Activated T-cell treated with anti-CD3 and anti-CD28 coated beads, Interleukin-2, amount 50 U/mL, for 24 hours (primary cell): ENCODE data around the gene DUSP19.
A peak's percentile ranks its signal among the peaks of the same experiment; 100 is the strongest.

Experiments used
- DNase-seq: peaks from one replicate; pipeline ENCODE4 v3.0.0-alpha.2; 2020
- H3K27ac Mint-ChIP-seq: 2 replicates; pipeline ENCODE4 v1.8.0; 2020; ENCODE audit warnings: mild to moderate bottlenecking, mixed read lengths
- H3K27me3 Mint-ChIP-seq: 2 replicates; pipeline ENCODE4 v1.8.0; 2020; ENCODE audit warnings: mixed read lengths
- H3K36me3 Mint-ChIP-seq: 2 replicates; pipeline ENCODE4 v1.8.0; 2020; ENCODE audit warnings: low read depth, mixed read lengths
- H3K4me1 Mint-ChIP-seq: 2 replicates; pipeline ENCODE4 v1.8.0; 2020; ENCODE audit warnings: low read depth, mixed read lengths
- H3K4me3 Mint-ChIP-seq: 2 replicates; pipeline ENCODE4 v1.8.0; 2020; ENCODE audit warnings: mild to moderate bottlenecking, moderate library complexity, mixed read lengths
- H3K9me3 Mint-ChIP-seq: 2 replicates; pipeline ENCODE4 v1.8.0; 2020; ENCODE audit warnings: mixed read lengths

Gene DUSP19

DNA sequence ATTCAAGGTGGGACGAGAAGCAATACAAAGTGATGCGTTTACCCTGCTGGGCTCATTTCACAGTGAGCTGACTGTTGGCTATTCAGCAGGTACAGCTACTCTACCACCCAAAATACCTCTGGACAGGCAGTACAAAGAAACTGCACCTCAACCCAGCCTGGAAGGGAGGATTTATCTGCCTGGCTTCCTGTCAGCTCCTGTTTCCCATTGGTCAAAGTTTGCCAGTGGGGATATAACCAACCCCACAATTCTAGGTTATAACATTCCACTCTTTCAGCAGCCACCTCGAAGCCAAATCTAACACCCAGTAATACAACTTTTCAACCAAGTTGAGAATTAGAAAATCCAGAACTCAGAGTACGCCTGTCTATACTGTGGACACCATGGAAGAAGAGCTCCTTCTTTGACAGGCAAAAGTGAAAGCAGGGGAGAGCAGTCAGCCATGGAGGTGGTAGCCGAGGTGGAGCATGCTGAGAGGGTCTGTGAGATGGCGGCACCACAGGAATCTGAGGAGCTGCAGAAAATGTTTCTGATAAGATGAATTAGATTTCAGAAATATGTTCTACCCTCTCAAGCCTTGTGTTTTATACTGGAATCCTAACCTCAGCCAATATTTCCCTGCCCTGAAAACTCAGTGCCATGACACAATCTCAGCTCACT is 10.8 kb downstream of the DUSP19 start:
- DNase-seq = no peak
- no peaks in the 10 kb centered on the region for H3K36me3 Mint-ChIP-seq
- no peak overlapping the region for H3K27ac Mint-ChIP-seq
- H3K27me3 Mint-ChIP-seq = no peaks in the 10 kb centered on the region
- H3K4me1 Mint-ChIP-seq = peaks cover 4% of the 10 kb centered on the region
- H3K4me3 Mint-ChIP-seq = no peak overlapping the region
- no peaks in the 10 kb centered on the region for H3K9me3 Mint-ChIP-seq

DNA sequence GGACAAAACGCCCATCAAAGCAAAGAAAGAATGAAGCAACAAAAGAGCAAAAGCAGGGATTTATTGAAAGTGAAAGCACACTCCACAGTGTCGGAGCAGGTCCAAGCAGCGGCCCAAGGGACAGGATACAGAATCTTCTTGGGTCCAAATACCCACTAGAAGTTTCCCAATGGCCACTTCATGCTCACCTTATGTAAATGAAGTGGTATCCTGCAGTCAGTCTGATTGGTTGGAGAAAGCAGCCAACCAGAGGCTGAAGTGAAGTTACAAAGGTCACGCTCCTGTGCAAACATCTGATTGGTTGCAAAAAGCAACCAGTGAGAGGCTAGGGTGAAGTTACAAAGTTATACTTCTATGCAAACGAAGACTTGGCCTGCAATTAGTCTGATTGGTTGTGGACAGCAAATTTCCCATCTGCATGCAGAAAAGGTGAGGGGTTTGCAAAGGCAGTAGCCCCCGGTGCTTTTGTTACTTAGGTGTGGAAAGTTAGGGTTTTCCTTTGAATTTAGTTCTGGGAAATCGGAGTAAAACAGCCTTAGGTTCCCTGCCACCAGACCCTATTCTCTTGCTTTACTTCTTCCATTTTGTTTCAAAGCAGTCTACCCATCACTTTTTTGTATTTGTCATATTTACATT is 12.9 kb downstream of the DUSP19 start:
- Mint-ChIP-seq H3K36me3 (peaks cover under 1% of the 10 kb centered on the region), H3K9me3 (no peaks in the 10 kb centered on the region), H3K4me3 (no peak overlapping the region), H3K27me3 (no peaks in the 10 kb centered on the region), H3K27ac (no peak overlapping the region), H3K4me1 (peaks cover 5% of the 10 kb centered on the region)
- DNase-seq = no peak

DNA sequence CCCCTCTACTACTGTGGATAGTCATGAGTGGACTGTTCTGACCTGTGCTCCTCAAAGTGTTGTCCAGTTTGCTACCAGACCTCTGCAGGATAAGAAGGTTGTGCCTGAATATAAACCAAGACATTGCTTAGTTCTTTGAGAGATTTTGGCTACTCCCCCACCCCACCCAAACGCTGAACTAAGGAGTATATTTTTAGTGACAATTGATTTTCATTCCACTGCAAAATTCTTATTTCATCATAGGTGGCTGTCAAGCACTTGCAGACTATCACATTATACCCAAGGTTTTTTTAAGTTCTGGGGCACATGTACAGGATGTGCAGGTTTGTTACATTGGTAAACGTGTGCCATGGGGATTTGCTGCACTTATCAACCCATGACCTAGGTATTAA is 13.4 kb downstream of the DUSP19 start:
- peaks cover 3% of the 10 kb centered on the region for H3K36me3 Mint-ChIP-seq
- no peaks in the 10 kb centered on the region for H3K9me3 Mint-ChIP-seq
- DNase-seq = no peak
- no peaks in the 10 kb centered on the region for H3K27me3 Mint-ChIP-seq
- no peak overlapping the region for H3K4me3 Mint-ChIP-seq
- H3K4me1 Mint-ChIP-seq = peaks cover 5% of the 10 kb centered on the region
- no peak overlapping the region for H3K27ac Mint-ChIP-seq

DNA sequence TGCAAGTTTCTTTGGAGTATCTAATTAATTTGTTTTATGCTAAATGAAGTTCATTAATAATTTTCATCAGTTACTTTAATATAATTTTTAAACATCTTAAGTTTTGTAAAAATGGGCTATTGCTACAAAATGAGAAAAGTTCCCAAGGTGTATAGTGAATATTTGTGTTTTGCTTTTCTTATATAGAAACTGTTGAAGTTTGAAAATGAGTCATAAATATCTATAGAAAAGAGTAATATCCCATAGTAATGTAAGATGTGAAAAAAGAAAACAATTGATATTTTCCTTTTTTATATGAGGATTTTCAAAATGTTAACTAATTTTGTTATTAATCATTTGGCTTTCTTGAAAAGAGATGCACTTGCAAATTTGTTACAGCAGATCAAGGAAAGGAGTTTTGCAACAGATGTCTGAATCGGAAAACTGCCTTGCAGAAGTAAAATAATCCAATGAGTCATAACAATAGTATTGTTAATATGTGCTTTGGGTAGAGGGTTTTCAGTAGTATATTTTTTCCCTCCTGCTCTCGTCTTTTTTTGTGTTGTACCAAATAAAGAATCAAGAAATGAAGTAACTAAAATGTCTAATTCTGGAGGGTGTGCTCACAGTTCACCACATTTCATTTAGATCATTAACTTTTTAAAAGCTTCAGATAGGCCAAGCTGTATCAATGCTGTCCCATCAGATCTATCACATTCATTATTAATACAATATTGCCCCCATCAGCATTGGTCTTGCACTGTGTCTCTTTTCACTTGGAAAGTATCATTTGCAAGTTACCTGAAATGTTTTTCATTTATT is 15.5 kb downstream of the DUSP19 start:
- H3K27me3 Mint-ChIP-seq = no peaks in the 10 kb centered on the region
- no peak overlapping the region for H3K27ac Mint-ChIP-seq
- H3K4me3 Mint-ChIP-seq = no peak overlapping the region
- DNase-seq = no peak
- H3K36me3 Mint-ChIP-seq = peaks cover 3% of the 10 kb centered on the region
- H3K4me1 Mint-ChIP-seq = peaks cover 5% of the 10 kb centered on the region
- no peaks in the 10 kb centered on the region for H3K9me3 Mint-ChIP-seq

DNA sequence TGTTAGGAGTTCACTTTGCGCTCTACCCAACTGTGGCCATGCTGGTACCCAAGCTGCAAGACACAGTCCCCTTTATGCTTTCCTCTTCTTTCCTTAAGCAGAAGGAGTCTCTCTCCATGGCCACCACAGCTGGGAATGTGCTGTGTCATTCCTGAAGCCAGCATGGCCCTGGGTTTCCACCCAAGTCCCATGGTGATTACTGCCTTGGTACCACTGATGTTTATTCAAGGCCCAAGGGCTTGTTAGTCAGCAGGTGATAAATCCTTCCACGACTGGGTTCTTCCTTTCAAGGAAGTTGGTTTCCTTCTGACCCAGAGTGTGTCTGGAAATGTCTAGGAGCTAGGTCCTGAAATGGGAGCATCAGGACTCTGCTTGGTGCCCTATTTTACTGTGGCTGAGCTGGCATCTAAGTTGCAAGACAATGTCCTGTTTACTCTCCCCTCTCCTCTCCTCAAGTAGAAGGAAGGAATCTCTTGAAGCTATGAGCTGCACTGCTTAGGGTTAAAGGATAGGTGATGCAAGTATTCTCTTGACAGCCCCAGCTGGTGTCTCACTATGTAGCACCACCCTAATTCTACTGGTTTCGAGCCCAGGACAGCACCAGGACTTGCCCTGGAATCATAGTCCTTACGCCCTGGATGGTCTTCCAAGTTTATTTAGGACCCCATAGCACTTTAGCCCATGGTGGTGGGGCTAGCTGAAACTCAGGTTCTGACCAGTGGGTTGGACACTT is 27.0 kb downstream of the DUSP19 start:
- Mint-ChIP-seq H3K4me1 (no peaks in the 10 kb centered on the region), H3K9me3 (no peaks in the 10 kb centered on the region), H3K36me3 (no peaks in the 10 kb centered on the region), H3K4me3 (no peak overlapping the region), H3K27me3 (peaks cover 14% of the 10 kb centered on the region), H3K27ac (no peak overlapping the region)
- DNase-seq = no peak

DNA sequence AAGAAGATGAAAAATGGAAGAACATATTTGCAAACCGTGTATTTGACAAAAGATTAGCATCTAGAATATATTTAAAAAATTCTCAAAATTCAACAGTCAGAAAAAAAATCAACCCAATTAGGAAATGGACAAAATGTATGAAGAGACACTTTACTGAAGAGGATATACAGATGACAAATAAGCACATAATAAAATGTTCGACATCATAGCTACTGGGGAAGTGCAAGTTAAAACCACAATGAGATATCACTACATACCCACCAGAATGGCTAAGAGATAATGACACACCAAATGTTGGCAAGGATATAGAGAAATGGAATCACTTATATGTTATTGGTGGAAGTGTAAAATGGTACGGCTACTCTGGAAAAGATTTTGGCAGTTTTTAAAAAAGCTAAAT is 34.0 kb downstream of the DUSP19 start:
- Mint-ChIP-seq H3K4me1 (no peaks in the 10 kb centered on the region), H3K36me3 (no peaks in the 10 kb centered on the region), H3K4me3 (no peak overlapping the region), H3K27me3 (peaks cover 21% of the 10 kb centered on the region), H3K9me3 (no peaks in the 10 kb centered on the region), H3K27ac (no peak overlapping the region)
- DNase-seq = no peak

DNA sequence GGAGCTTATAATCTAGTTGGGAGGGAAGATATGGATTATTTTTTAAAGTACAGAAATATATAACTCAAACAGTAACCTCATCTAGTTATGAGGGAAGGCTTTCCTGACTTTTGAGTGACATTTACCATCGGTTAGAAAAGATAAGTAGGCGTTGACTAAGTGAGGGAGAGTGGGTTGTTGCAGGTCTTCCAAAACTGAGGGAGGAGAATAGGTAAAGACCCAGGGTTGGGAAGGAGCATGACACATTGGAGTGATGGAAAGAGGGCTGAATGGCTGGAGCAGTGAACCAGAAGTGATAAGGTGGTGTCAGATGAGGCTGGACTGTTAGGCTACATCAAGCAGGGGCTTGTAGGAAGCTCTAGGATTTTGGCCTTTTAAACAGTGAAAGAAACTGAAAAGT is 35.1 kb downstream of the DUSP19 start:
- Mint-ChIP-seq H3K4me3 (no peak overlapping the region), H3K27me3 (peaks cover 26% of the 10 kb centered on the region), H3K9me3 (no peaks in the 10 kb centered on the region), H3K36me3 (no peaks in the 10 kb centered on the region), H3K4me1 (no peaks in the 10 kb centered on the region), H3K27ac (no peak overlapping the region)
- no peak for DNase-seq

DNA sequence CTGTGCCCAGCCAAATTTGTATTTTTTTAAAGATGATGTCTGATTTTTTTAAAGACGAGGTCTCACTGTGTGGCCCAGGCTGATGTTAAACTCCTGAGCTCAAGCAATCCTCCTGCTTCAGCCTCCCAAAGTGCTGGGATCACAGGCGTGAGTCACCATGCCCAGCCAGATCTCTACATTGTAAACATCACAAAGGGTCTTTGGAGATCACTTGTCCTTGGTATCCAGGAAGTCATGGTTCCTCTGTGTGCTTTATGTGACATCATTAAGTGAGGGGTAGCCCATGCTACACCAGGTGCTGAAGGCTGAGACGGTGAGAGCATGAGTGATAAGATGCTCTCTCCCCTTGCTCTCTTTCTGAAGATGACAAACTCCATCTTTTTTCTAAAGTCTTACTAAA is 38.7 kb downstream of the DUSP19 start:
- Mint-ChIP-seq H3K36me3 (no peaks in the 10 kb centered on the region), H3K27ac (no peak overlapping the region), H3K27me3 (peaks cover 26% of the 10 kb centered on the region), H3K4me1 (no peaks in the 10 kb centered on the region), H3K4me3 (no peak overlapping the region), H3K9me3 (no peaks in the 10 kb centered on the region)
- DNase-seq = no peak

DNA sequence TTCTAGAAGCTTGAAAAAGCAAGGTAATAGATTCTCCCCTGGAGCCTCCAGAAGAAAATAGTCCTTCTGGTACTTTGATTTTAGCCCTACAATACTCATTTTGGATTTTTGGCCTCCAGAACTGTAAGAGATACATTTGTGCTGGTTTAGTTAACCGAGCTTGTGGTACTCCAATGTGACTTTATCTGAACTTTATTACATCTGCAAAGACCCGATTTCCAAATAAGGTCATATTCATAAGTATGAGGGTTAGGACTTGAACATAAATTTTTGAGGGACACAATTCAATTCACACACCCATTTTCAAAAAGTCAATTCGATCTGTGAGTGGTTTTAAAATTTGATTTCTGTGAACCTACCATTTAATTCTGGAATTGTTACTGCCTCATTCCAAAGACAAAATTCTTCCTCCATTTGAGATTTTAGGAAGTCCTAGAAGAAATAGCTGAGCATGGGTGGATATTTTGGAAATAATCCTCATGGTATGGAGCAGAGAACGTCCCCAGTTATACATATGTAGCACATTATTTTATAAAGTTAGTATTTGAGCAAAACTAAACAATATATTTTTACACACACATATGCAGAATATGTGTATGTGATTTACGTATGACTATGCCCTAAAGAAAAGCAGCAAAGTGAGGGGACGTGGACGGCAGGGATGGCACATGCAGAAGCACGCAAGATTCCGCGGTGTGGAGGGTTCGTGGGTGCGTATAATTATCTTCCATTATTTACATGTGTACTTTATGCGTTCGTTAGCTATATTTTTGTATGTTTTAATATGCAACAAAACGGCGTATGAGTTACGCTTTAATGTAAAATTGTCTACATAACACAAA is 44.8 kb downstream of the DUSP19 start:
- DNase-seq = peak; percentile 33
- Mint-ChIP-seq H3K36me3 (peaks cover 42% of the 10 kb centered on the region), H3K4me1 (peaks cover 37% of the 10 kb centered on the region), H3K27ac (peak overlapping the region; percentile 99), H3K9me3 (no peaks in the 10 kb centered on the region), H3K27me3 (peaks cover 26% of the 10 kb centered on the region), H3K4me3 (peak overlapping the region; percentile 97)

DNA sequence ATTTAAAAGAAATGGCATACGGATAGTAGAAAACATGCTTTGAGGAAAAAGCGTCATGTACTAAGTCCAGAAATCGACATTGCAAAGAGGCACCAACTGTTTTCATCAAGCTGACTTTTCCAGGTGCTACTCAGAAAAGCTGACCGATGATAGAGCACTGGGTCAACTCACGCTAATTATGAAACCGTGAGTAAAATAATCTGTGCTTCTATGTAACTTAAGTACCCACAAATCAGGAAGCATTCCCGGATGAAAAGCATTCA is 45.3 kb downstream of the DUSP19 start:
- Mint-ChIP-seq H3K4me1 (peaks cover 39% of the 10 kb centered on the region), H3K27ac (peak overlapping the region; percentile 99), H3K27me3 (peaks cover 21% of the 10 kb centered on the region), H3K4me3 (peak overlapping the region; percentile 97), H3K9me3 (no peaks in the 10 kb centered on the region), H3K36me3 (peaks cover 48% of the 10 kb centered on the region)
- no peak for DNase-seq

DNA sequence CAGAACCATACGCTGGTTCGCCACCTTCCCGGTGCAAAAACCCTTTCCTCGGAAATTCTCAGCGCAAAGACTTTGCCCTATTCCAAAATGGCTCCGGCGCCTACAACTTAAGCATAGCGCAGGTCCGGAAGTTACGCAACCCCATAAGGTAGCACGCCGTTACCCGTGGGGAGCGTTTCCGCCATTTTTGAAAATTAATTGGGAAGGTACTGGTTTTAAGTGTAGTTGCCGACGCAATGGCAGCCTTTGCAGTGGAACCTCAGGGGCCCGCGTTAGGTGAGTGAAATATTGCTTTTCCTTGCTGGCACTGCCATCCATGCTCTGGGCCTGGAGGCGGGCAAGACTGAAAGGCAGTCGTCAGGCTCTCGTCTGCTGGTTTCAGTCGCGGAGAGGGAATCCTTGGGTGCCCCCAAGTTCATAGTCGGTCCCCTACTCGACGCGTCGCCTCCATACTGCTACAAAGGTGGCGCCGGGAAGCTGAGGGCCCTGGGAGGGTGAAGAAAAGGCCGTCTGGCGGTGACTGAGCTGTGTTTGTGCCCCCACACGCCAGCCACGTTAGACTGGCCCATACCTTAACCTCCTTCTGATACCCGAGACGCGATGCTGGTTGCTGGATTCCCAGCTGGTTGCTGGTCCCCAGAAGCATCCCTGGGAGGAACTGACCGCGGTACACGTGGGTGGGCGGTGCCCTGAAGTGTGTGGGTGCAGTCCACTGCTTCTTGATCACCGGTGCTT is 45.8 kb downstream of the DUSP19 start, which contains the start of gene NUP35:
TSS of gene NUP35 (plus strand) at position 222 of the 735 bp plus-strand sequence. CDS start at position 237, 15 bp downstream.
- peaks cover 43% of the 10 kb centered on the region for H3K4me1 Mint-ChIP-seq
- H3K9me3 Mint-ChIP-seq = no peaks in the 10 kb centered on the region
- H3K27me3 Mint-ChIP-seq = peaks cover 18% of the 10 kb centered on the region
- DNase-seq = peak; percentile 90
- peak within 1 kb of the TSS; percentile 97 for H3K4me3 Mint-ChIP-seq
- H3K27ac Mint-ChIP-seq = peak within 1 kb of the TSS; percentile 99
- H3K36me3 Mint-ChIP-seq = peaks cover 52% of the 10 kb centered on the region

DNA sequence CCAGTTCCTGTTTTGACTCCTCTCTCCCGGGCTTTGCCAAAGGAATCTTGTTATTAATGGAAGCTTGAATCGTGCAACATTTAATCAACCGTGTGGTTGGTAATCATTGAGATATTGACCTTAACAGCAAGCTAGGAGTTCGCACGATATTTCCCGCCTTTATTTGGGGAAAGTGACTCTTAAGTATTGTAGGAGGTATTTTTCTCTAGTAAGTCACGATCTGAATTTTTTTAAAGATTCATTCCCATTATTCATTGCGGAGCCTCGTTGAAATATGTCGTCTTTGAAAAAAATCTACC is 46.4 kb downstream of the DUSP19 start:
- H3K4me1 Mint-ChIP-seq = peaks cover 43% of the 10 kb centered on the region
- H3K27ac Mint-ChIP-seq = peak overlapping the region; percentile 99
- H3K9me3 Mint-ChIP-seq = no peaks in the 10 kb centered on the region
- H3K36me3 Mint-ChIP-seq = peaks cover 57% of the 10 kb centered on the region
- peaks cover 15% of the 10 kb centered on the region for H3K27me3 Mint-ChIP-seq
- DNase-seq = no peak
- H3K4me3 Mint-ChIP-seq = peak overlapping the region; percentile 97

DNA sequence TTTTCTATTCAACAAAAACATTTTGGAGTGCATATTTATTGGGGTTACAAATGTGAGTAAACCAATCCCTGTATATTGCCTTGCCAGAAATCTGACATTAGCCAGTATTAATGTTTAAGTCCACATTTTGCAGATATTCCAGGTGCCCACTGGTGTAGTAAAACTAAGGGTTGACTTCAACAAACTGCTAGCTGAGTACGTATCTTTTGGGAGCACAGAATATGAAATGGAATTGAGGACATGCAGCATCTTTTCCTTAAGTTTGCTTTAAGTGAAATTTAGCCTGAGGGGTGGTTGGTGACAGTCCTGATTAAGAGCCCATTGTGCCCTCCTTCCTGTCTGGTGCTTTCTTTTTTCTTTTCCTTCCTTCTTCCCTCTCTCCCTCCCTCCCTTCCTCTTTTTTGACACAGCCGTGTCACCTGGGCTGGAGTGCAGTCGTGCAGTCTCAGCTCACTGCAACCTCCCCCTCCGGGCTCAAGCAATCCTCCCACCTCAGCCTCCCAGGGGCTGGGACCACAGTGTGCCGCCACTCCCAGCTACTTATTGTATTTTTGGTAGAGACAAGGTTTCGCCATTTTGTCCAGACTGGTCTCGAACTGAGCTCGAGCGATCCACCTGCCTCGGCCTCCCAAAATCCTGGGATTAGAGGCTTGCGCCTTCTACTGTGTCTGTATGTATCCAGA is 47.3 kb downstream of the DUSP19 start:
- DNase-seq = no peak
- H3K27ac Mint-ChIP-seq = peak overlapping the region; percentile 99
- no peaks in the 10 kb centered on the region for H3K9me3 Mint-ChIP-seq
- H3K36me3 Mint-ChIP-seq = peaks cover 64% of the 10 kb centered on the region
- H3K4me3 Mint-ChIP-seq = peak overlapping the region; percentile 97
- peaks cover 8% of the 10 kb centered on the region for H3K27me3 Mint-ChIP-seq
- H3K4me1 Mint-ChIP-seq = peaks cover 46% of the 10 kb centered on the region
